HG03097 (cell line): ENCODE measurements around the gene EDA.

ENCODE experiments used
- ATAC-seq: cut with Tn5 transposase; IDR thresholded peaks from one replicate; pipeline ENCODE4 v1.9.1; 2021; ENCODE audit not compliant: unreplicated experiment, low FRiP score

The EDA gene

DNA sequence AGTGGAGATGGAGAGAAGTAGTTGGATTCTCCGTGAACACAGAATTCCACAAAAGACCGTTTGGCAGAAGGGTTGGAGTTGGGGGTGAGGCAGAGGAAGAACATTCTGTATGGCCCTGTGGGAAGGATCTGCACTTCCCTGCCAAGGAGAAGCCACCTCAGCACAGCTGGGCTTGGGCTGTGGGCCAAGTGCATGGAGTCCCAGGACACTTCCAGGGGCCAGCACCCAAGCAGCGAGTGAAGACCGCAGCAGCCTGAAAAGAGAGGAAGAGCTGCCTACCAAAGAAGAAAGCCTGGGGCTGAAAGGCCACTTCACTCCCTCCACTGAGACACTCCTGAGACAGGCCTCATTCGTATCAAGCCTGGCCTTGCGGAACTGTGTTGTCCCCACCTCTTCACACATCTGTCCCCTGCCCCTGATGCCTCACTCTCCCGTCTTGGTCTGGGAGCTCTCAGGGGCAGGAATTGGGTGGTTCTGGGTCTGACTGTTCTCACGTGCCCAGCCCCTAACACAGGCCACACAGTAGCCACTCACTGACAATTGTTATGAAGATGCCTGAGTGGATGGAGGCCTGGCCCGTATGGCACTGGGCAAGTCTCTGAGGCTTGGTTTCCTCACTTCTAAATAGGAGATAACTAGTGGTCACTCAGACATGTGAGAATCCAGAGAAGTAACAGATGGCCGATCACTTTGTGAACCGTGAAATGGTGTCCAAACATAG, 437.1 kb downstream of the EDA start:
- ATAC-seq: no peak

DNA sequence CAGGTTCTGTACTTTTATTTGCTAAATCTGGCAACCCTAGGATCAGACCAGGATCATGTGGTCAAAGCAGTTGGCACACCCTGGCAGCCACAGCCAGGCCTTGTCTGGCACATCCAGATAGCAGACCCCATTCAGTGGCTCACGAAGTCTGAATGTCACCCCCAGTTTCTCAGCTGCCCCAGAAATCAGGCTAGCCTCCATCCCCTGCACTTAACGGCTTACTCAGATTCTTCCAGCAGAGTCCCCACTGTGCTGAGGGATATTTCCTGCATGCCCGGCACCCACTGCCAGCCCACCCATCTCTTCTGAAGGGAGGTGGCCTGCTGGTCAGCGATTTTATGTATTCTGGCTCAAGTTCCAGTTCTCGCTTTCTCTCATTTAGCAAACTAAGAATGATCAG, 438.5 kb downstream of the EDA start:
- ATAC-seq: no peak

DNA sequence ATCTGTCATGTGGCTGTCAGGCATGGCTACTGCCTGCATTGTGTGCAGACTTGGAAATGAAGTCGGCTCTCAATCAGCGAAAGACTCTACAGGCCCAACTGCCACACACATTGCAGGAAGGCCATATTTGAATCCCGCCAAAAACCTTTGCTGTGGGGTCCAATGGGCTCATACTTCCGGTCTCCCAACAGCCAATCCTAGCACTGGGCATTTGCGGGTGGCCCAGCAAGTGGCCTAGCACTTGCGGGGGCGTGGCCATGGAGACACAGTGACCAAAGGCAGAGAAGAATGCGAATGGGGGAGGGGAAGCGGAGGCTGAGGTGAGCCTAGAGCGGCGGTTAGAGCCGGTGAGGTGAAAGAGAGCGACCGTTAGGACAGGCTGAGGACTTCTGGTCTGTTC, 446.2 kb downstream of the EDA start, which contains the start of gene OTUD6A:
OTUD6A (plus strand) TSS at position 382 of the 400 bp plus-strand sequence. CDS start 68 bp downstream, outside the sequence.
- ATAC-seq: no peak

DNA sequence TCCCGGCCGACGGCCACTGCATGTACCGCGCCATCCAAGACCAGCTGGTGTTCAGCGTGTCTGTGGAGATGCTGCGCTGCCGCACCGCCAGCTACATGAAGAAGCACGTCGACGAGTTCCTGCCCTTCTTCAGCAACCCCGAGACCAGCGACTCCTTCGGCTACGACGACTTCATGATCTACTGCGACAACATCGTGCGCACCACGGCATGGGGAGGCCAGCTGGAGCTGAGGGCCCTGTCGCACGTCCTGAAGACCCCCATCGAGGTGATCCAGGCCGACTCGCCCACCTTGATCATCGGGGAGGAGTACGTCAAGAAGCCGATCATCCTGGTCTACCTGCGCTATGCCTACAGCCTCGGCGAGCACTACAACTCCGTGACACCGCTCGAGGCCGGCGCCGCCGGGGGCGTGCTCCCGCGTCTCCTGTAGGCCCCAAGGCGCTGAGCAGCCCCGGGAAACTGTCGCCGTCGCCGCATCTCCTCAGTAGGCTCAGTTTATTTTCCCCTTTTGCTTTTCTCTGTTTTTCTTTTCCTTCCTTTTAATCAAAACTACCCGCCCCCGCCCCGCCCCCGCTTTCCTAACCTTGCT, 447.1 kb downstream of the EDA start:
- no peak for ATAC-seq

DNA sequence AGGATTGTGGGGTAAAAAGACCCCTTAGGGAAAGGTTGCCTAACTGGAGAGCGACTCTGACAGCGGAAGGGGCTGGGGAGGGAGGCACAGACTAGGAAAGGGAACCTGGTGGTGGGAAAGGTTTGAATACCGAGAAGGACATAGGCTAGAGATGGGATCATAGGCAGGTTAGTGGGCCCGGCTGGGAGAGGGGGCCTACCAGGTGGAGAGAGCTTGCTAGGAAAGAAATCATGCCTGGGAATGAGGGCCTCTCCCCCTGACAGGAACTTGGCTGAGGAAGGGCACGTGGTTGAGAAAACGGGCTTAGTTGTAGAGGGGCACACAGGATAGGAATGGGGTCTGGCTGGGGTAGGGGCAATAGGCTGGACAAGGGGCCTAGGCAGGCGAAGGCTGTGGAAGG, 450.7 kb downstream of the EDA start:
- no peak for ATAC-seq

DNA sequence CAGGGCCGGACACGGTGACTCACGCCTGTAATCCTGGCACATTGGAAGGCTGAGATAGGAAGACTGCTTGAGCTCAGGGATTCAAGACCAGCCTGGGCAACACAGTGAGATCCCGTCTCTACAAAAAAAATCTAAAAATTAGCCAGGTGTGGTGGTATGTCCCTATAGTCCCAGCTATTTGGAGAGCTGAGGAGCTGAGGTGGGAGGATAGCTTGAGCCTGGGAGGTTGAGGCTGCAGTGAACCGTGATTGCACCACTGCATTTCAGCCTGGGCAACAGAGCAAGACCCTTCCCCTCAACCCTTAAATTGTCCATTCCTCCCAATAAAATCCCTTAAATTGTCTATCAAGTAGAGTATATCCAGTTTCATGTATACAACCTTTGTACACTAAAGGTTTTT, 463.4 kb downstream of the EDA start:
- no peak for ATAC-seq

DNA sequence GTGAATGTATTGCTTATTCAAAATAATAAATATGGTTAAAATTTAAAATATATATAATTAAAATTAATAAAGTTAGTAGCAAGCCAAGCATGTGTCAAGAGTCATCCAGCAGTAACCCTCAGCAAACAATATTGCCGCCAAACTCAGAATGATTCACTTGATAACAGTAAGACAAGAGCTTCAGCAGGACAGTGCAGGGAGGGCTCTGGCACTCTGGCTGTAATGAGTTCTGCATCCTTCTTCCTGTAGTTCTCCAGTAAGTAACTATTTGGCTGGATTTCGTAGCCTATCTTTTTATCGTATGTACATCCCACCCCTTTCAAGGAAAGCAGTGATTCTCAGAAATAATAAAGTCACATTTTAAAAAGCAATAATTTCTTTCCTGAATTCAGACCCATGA, 464.0 kb downstream of the EDA start:
- no peak for ATAC-seq

DNA sequence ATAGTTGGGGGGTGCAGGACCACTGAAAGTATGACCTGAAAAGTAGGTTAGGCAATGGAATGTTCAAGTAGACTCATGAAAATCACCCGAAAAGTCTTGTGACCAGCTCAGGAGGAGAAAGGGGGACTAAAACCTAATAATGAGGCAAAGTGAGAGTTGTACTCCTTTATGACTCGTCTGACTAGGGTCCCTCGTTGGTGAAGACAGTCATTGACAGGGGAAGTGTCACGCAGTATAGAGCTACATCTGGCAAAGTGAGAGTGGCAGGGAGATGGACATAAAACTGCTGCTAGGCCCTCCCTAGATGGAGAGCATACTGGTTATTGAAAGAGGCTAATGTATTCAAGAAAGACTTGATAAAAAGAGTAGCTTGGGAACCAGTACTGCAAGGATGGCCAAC, 466.8 kb downstream of the EDA start:
- no peak for ATAC-seq

DNA sequence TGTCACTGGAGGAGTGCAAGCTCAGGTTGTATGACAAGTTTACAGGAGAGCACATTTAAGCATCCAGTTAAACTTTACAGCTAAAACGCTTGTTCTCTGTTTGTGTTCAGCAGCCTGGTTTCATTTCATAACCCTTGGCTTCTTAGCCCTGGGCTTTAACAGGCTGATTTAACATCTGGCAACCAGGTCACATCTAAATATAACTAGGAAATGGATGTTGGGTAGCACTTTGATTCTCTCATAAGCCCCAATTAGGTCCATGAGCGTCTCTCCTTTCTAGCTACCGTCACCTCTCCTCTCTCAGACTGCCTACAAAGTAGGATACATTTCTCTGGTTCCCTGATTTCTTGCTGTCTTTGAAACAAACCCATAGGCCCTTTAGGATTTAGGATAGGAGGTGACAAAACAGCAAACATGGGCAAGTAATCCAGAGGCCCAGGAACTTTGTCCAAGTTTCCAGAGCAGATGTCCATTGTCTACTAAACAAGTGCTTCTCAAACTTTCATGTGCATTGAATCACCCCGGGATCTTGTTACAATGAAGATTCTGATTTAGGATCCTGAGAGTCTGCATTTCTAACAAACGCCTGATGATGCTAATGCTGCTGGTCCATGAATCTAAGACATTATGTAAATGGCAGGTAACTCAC, 468.8 kb downstream of the EDA start:
- ATAC-seq: no peak

DNA sequence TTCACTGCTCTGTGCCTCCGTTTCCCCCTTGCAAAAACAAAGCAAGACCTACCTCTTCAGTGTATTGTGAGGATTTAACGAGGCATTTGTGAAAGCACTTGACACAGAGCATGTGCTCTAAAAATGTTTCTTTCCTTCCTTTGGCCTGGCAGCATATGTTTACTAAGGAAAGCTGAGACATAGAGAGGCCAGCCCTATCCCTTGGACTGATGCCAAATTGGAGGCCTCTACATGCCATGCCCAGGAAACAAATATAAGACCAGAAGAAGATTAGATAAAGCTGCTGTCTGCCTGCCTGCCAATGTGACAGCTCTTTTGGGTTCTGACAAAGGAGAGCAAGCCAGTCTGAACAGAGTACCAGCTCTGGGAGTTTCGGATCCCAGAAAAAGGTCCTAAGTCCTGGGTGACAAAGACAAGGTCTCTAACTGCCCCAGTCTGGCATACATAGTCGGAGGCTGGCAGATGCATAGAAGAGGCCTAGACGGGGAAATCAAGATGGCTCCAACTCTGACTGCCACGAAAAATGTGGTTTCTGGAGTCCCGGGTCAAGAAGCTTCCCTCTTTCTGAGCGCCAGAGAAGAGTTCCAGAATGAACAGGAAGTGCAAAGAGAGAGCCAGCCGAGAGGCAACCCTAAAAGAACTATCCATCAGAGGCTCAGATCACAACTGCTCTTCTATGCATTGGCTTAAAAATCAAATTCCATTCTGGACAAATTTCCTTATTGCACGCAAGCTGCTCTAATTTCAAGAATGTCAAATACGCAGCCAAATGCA, 472.1 kb downstream of the EDA start:
- ATAC-seq: no peak

DNA sequence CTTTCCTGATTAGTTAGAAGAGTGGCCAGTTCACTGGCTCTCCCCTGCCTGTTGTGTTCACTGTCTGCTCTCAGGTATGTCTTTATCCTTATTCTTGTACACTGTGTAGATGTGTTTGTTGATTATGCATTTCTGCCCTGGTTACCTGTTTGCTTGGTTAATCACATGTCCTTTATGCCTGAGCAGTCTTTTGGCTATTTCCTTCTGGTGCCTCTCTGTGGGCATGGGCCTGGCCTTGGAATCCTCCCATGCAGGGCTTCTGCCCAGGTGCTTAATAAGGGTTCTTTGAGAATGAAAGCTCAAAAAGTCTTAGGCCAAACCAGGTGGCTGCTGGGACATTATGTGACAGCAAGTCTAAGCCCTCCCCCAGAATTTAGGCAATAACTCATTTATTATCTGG, 472.8 kb downstream of the EDA start:
- no peak for ATAC-seq
